Glutamatergic neuron (in vitro differentiated cells): ENCODE measurements around the gene PRKCE. TPM values are rescaled to one million over a fixed set of nuclear protein-coding genes. Genes with fewer than 3 reads are reported as not detected.

Source experiments
- DNase-seq: peaks from one replicate; pipeline ENCODE4 v3.0.0; 2022
- H3K27ac Mint-ChIP-seq: one replicate; pipeline ENCODE4 v1.8.0; 2020; ENCODE audit warnings: mild to moderate bottlenecking, mixed read lengths, inconsistent platforms; ENCODE audit not compliant: unreplicated experiment
- H3K27me3 Mint-ChIP-seq: one replicate; pipeline ENCODE4 v1.8.0; 2020; ENCODE audit warnings: mild to moderate bottlenecking, moderate library complexity, mixed read lengths, inconsistent platforms; ENCODE audit not compliant: unreplicated experiment
- H3K36me3 Mint-ChIP-seq: one replicate; pipeline ENCODE4 v1.8.0; 2020; ENCODE audit warnings: mild to moderate bottlenecking, mixed read lengths, inconsistent platforms; ENCODE audit not compliant: unreplicated experiment
- H3K4me1 Mint-ChIP-seq: one replicate; pipeline ENCODE4 v1.8.0; 2020; ENCODE audit warnings: mild to moderate bottlenecking, low read depth, mixed read lengths, inconsistent platforms; ENCODE audit not compliant: unreplicated experiment
- H3K4me3 Mint-ChIP-seq: one replicate; pipeline ENCODE4 v1.8.0; 2020; ENCODE audit warnings: mild to moderate bottlenecking, mixed read lengths, inconsistent platforms; ENCODE audit not compliant: unreplicated experiment
- H3K9me3 Mint-ChIP-seq: one replicate; pipeline ENCODE4 v1.8.0; 2020; ENCODE audit warnings: mild to moderate bottlenecking, moderate library complexity, mixed read lengths, inconsistent platforms; ENCODE audit not compliant: unreplicated experiment
- total RNA-seq: library from RNA; stranded (reverse); fragmentation: NEBNext Ultra II Directional; extraction: Animal tissue kit (Norgen Biotek cat#: 25700); gene quantifications from one replicate; pipeline ENCODE4 v1.2.1, GENCODE V29; 2021; ENCODE audit not compliant: unreplicated experiment
- TF ChIP-seq, protein P1 (sequence below): fragments of 200-600 bp; sonication (generic); IDR thresholded peaks from one replicate; pipeline ENCODE4 v1.5.0; 2021; ENCODE audit not compliant: partially characterized antibody, unreplicated experiment

The PRKCE gene
- total RNA-seq, 1 donor from 2014 or later: 74.8 TPM

GRCh38 chr2:45680351-45680967 is 29.0 kb downstream of the PRKCE start:
- H3K27me3 Mint-ChIP-seq: no peaks in the 10 kb centered on the region
- TF ChIP-seq, protein P1, sequence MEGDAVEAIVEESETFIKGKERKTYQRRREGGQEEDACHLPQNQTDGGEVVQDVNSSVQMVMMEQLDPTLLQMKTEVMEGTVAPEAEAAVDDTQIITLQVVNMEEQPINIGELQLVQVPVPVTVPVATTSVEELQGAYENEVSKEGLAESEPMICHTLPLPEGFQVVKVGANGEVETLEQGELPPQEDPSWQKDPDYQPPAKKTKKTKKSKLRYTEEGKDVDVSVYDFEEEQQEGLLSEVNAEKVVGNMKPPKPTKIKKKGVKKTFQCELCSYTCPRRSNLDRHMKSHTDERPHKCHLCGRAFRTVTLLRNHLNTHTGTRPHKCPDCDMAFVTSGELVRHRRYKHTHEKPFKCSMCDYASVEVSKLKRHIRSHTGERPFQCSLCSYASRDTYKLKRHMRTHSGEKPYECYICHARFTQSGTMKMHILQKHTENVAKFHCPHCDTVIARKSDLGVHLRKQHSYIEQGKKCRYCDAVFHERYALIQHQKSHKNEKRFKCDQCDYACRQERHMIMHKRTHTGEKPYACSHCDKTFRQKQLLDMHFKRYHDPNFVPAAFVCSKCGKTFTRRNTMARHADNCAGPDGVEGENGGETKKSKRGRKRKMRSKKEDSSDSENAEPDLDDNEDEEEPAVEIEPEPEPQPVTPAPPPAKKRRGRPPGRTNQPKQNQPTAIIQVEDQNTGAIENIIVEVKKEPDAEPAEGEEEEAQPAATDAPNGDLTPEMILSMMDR: no peak
- no peaks in the 10 kb centered on the region for H3K36me3 Mint-ChIP-seq
- DNase-seq: no peak
- no peaks in the 10 kb centered on the region for H3K9me3 Mint-ChIP-seq
- H3K4me3 Mint-ChIP-seq: no peak overlapping the region
- no peak overlapping the region for H3K27ac Mint-ChIP-seq
- peaks cover 30% of the 10 kb centered on the region for H3K4me1 Mint-ChIP-seq

DNA sequence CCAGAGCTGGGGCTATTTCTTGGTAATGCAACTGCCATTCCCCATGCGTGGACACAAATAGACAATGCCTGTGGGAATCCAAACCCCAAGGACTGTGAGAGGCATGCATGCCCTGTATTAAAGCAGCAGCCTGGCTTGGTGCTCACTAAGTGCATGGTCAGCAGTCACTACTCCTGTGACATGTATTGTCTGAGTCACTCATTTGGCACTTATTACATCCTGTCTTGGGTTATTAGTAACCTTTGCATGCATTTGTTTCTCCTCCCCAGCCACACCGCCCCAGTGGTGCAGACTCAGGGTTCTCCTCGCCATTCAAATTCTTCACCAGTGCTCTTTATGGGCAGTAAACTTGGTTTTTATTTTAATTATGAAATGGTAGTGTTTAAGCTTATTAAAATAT is 30.2 kb downstream of the PRKCE start:
- Mint-ChIP-seq H3K4me1 (peaks cover 22% of the 10 kb centered on the region), H3K27me3 (no peaks in the 10 kb centered on the region), H3K9me3 (no peaks in the 10 kb centered on the region), H3K4me3 (no peak overlapping the region), H3K36me3 (no peaks in the 10 kb centered on the region), H3K27ac (no peak overlapping the region)
- peak; percentile 28 for DNase-seq
- TF ChIP-seq, protein P1: no peak

GRCh38 chr2:45683292-45683691 is 31.8 kb downstream of the PRKCE start:
- Mint-ChIP-seq H3K27me3 (no peaks in the 10 kb centered on the region), H3K36me3 (no peaks in the 10 kb centered on the region), H3K27ac (no peak overlapping the region), H3K9me3 (peaks cover 2% of the 10 kb centered on the region), H3K4me1 (peaks cover 30% of the 10 kb centered on the region), H3K4me3 (no peak overlapping the region)
- no peak for DNase-seq
- TF ChIP-seq, protein P1: no peak

DNA sequence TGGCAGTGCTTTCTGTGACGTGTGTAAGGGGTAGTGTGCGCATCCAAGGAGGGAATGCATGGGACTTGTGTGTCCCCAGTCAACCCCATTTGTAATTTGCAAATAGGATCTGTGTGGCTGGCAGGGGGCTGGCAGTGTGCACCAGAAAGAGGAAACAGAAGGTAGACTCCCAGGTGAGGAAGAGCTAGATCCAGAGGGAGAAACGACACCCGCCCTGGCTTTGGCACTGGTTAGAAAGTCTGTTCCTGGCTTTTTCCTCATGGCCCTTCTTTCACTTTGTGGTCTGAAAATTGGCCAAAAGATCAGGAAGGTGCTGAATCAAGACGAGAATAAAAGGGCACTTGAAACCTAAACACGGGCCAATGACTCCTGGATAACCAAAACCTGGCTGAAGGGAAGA is 33.3 kb downstream of the PRKCE start:
- H3K27me3 Mint-ChIP-seq: no peaks in the 10 kb centered on the region
- DNase-seq: no peak
- TF ChIP-seq, protein P1: no peak
- H3K4me3 Mint-ChIP-seq: no peak overlapping the region
- no peak overlapping the region for H3K27ac Mint-ChIP-seq
- H3K36me3 Mint-ChIP-seq: no peaks in the 10 kb centered on the region
- H3K9me3 Mint-ChIP-seq: peaks cover 2% of the 10 kb centered on the region
- H3K4me1 Mint-ChIP-seq: peaks cover 37% of the 10 kb centered on the region

- Mint-ChIP-seq H3K27ac (no peak overlapping the region), H3K4me3 (no peak overlapping the region)
- TF ChIP-seq, protein P1: no peak
Measured at GRCh38 chr2:45685260-45685659, 33.8 kb downstream of the PRKCE start.

More at GRCh38 chr2:45685260-45685659, 33.8 kb downstream of the PRKCE start:
- Mint-ChIP-seq H3K27me3 (no peaks in the 10 kb centered on the region), H3K36me3 (no peaks in the 10 kb centered on the region), H3K4me1 (peaks cover 42% of the 10 kb centered on the region), H3K9me3 (peaks cover 6% of the 10 kb centered on the region)
- no peak for DNase-seq
